ENCODE data around the gene PGD. TPM values are rescaled to one million over a fixed set of nuclear protein-coding genes. Genes with fewer than 3 reads are reported as not detected.
"Not testable (repeated sequence)": the region's sequence is repeated elsewhere in the genome, so short reads cannot be mapped to it uniquely, and the experiment has no call there.

PGD gene
- total RNA-seq, 4 donors from 2014 or later = 396 to 1,138 (median 704) TPM

DNA sequence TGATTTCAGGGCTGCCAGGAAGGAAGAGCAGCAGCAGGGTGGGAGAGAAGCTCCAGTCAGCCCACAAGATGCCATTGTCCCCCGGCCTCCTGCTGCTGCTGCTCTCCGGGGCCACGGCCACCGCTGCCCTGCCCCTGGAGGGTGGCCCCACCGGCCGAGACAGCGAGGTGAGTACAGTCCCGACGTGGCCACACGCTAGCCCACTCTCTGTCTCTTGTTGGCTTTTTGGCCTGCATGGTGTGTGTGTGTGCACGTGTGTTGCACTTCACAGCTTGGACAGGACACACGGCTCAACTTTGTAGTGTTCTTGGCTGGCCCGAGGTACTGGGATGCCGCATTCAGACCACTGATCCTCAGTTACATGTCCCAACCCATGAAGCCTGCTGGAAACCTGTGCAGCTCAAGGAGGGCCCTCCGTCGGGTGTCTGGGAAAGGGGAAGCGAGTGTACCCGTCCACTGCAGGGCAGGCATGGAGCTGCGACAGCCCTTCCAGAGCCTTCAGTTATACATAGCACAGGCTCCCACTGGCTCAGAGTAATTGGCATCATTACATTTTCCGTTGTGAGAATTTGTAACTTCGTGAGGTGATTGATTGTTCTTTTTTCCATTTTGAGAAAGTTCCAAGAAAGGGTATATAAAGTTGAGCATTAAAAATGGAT lies 51.4 kb downstream of the PGD start:
- no peaks in the 10 kb centered on the region for H3K27me3 ChIP-seq
- H3K4me1 ChIP-seq = peaks cover 0 to 15% (median 8%) of the 10 kb centered on the region in 3 donors
- H3K9me3 ChIP-seq = no peaks in the 10 kb centered on the region
- H3K4me3 ChIP-seq = no peak overlapping the region
- WGBS, 2 donors = 71 to 72% methylated on average over 15 to 19 of the region's 21 CpGs
- no peak overlapping the region for H3K27ac ChIP-seq
- H3K36me3 ChIP-seq = no peaks in the 10 kb centered on the region
- intact Hi-C loops (cut with DNase I) = no loop called here
- no peak for DNase-seq
- no peak for TF ChIP-seq POLR2A (IDR thresholded peaks at IDR 0.05)
- TF ChIP-seq CTCF (IDR thresholded peaks at IDR 0.05) = no peak

GRCh38 chr1:10450836-10451235 lies 52.0 kb downstream of the PGD start:
- H3K9me3 ChIP-seq = no peaks in the 10 kb centered on the region
- H3K4me3 ChIP-seq = no peak overlapping the region
- DNase-seq = no peak
- H3K27me3 ChIP-seq = no peaks in the 10 kb centered on the region
- intact Hi-C loops (cut with DNase I) = no loop called here
- H3K4me1 ChIP-seq = peaks cover 0 to 17% (median 8%) of the 10 kb centered on the region in 3 donors
- H3K36me3 ChIP-seq = no peaks in the 10 kb centered on the region
- TF ChIP-seq POLR2A (IDR thresholded peaks at IDR 0.05) = no peak
- no peak for TF ChIP-seq CTCF (IDR thresholded peaks at IDR 0.05)
- 41% methylated on average over 6 of the region's 6 CpGs for WGBS, 2 donors
- no peak overlapping the region for H3K27ac ChIP-seq

DNA sequence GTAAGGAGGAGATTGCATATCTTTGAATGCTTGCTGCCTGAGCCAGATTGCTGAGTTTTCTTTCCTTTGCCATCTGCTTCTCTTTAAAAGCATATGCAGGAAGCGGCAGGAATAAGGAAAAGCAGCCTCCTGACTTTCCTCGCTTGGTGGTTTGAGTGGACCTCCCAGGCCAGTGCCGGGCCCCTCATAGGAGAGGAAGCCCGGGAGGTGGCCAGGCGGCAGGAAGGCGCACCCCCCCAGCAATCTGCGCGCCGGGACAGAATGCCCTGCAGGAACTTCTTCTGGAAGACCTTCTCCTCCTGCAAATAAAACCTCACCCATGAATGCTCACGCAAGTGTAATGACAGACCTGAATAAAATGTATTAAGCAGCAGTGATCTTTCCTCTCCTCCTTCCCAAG lies 52.4 kb downstream of the PGD start:
- Histone ChIP-seq H3K4me1 (peaks cover 0 to 22% (median 8%) of the 10 kb centered on the region in 3 donors), H3K36me3 (no peaks in the 10 kb centered on the region), H3K27me3 (no peaks in the 10 kb centered on the region), H3K4me3 (peak overlapping the region in 1 of 4 donors; percentile 40), H3K9me3 (no peaks in the 10 kb centered on the region), H3K27ac (no peak overlapping the region)
- TF ChIP-seq CTCF (IDR thresholded peaks at IDR 0.05) = no peak
- TF ChIP-seq POLR2A (IDR thresholded peaks at IDR 0.05) = no peak
- intact Hi-C loops (cut with DNase I) = no loop called here
- no peak for DNase-seq
- 2 to 4% methylated on average over 5 to 10 of the region's 10 CpGs for WGBS, 2 donors

GRCh38 chr1:10456048-10456447 lies 57.2 kb downstream of the PGD start:
- 61 to 73% methylated on average over 5 of the region's 5 CpGs for WGBS, 2 donors
- no peaks in the 10 kb centered on the region for H3K27me3 ChIP-seq
- intact Hi-C loops (cut with DNase I) = no loop called here
- H3K27ac ChIP-seq = no peak overlapping the region
- DNase-seq = no peak
- no peak overlapping the region for H3K4me3 ChIP-seq
- H3K9me3 ChIP-seq = no peaks in the 10 kb centered on the region
- TF ChIP-seq CTCF (IDR thresholded peaks at IDR 0.05) (no peak), POLR2A (IDR thresholded peaks at IDR 0.05) (no peak)
- peaks cover 0 to 12% (median 0%) of the 10 kb centered on the region in 3 donors for H3K36me3 ChIP-seq
- peaks cover 4 to 54% (median 34%) of the 10 kb centered on the region in 3 donors for H3K4me1 ChIP-seq

GRCh38 chr1:10456661-10457060 lies 57.8 kb downstream of the PGD start:
- TF ChIP-seq CTCF (IDR thresholded peaks at IDR 0.05) = no peak
- TF ChIP-seq POLR2A (IDR thresholded peaks at IDR 0.05) = no peak
- Histone ChIP-seq H3K27ac (peak overlapping the region; percentile 69 to 77 (median 74)), H3K27me3 (no peaks in the 10 kb centered on the region), H3K4me3 (no peak overlapping the region), H3K9me3 (no peaks in the 10 kb centered on the region), H3K4me1 (peaks cover 4 to 48% (median 28%) of the 10 kb centered on the region in 3 donors), H3K36me3 (peaks cover 0 to 19% (median 0%) of the 10 kb centered on the region in 3 donors)
- 44 to 46% methylated on average over 7 of the region's 7 CpGs for WGBS, 2 donors
- intact Hi-C loops (cut with DNase I) = no loop called here
- no peak for DNase-seq

DNA sequence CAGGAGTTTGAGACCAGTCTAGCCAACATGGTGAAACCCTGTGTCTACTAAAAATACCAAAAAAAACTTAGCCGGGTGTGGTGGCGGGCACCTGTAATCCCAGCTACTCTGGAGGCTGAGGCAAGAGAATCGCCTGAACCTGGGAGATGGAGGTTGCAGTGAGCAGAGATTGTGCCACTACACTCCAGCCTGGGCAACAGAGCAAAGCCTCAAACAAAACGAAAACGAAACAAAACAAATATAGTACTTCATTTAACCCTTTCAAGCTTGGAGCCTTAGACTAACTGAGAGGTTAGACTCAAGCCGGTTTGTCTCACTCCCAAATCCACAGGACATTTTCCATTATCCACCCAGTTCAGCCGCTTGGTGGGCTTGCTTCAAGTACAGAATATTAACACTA lies 58.6 kb downstream of the PGD start:
- WGBS, 2 donors = 42 to 64% methylated on average over 6 of the region's 7 CpGs
- H3K4me3 ChIP-seq = peak overlapping the region in 1 of 4 donors; percentile 16

More for the DNA sequence above, 58.6 kb downstream of the PGD start:
- peak overlapping the region; percentile 69 to 77 (median 74) for H3K27ac ChIP-seq
- H3K9me3 ChIP-seq; H3K27me3 ChIP-seq; intact Hi-C loops (cut with DNase I); DNase-seq: not testable (repeated sequence)
- H3K36me3 ChIP-seq = peaks cover 0 to 27% (median under 1%) of the 10 kb centered on the region in 3 donors
- H3K4me1 ChIP-seq = peaks cover 4 to 43% (median 26%) of the 10 kb centered on the region in 3 donors
